ENCODE data around the gene HTRA1.

The HTRA1 gene

DNA sequence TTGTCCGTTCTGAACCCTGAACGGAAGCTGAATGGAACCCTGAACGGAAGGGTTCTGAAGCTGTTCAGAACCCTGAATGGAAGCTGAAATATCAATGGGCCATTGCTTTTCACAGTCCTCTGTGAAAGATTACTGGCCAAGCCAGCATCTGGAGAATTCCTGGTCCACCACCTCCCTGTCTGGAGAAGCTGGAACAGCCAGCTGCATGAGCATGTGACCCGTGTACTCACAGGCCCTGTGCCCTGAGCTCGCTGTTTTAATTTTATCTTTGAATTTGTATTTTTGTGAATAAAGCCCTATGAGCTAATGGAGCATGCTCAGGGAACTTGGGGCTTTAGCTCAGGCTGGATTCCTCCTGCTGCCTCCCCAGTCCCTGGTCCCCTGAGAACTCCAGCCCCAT is 37.2 kb downstream of the HTRA1 start:
- no peaks in the 10 kb centered on the region for H3K36me3 ChIP-seq
- H3K27me3 ChIP-seq (ENCODE audit: insufficient read depth, low read depth, severe bottlenecking), result no peaks in the 10 kb centered on the region
- no peaks in the 10 kb centered on the region for H3K9me3 ChIP-seq (ENCODE audit: severe bottlenecking)
- DNase-seq, result no peak
- TF ChIP-seq, protein P1, sequence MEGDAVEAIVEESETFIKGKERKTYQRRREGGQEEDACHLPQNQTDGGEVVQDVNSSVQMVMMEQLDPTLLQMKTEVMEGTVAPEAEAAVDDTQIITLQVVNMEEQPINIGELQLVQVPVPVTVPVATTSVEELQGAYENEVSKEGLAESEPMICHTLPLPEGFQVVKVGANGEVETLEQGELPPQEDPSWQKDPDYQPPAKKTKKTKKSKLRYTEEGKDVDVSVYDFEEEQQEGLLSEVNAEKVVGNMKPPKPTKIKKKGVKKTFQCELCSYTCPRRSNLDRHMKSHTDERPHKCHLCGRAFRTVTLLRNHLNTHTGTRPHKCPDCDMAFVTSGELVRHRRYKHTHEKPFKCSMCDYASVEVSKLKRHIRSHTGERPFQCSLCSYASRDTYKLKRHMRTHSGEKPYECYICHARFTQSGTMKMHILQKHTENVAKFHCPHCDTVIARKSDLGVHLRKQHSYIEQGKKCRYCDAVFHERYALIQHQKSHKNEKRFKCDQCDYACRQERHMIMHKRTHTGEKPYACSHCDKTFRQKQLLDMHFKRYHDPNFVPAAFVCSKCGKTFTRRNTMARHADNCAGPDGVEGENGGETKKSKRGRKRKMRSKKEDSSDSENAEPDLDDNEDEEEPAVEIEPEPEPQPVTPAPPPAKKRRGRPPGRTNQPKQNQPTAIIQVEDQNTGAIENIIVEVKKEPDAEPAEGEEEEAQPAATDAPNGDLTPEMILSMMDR (IDR thresholded peaks at IDR 0.05; ENCODE audit: low read depth, low read length), result no peak
- no peak overlapping the region for H3K4me3 ChIP-seq (ENCODE audit: low read depth, low read length)
- no peak overlapping the region for H3K27ac ChIP-seq

DNA sequence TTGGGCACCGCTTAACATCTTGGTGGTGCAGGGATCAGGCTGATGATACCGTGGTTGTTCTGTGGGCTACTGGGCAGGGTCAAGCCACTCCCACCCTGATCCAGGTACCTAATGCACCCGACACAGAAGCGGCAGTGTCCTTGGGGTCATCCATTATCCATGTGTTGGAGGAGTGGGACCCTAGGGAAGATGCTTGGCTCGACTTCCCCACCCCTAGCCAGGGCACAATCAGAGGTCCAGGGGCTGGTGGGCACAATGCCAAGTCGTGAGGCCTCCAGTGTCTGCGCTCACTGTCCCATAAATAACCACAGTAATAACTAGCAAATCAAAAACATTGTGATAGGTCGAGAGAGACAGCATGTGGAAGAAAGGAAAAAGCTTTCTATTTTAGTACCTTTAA is 37.7 kb downstream of the HTRA1 start:
- no peak overlapping the region for H3K27ac ChIP-seq
- no peaks in the 10 kb centered on the region for H3K9me3 ChIP-seq (ENCODE audit: severe bottlenecking)
- TF ChIP-seq, protein P1 (IDR thresholded peaks at IDR 0.05; ENCODE audit: low read depth, low read length), result no peak
- H3K27me3 ChIP-seq (ENCODE audit: insufficient read depth, low read depth, severe bottlenecking), result no peaks in the 10 kb centered on the region
- H3K36me3 ChIP-seq, result no peaks in the 10 kb centered on the region
- no peak overlapping the region for H3K4me3 ChIP-seq (ENCODE audit: low read depth, low read length)
- DNase-seq, result no peak

DNA sequence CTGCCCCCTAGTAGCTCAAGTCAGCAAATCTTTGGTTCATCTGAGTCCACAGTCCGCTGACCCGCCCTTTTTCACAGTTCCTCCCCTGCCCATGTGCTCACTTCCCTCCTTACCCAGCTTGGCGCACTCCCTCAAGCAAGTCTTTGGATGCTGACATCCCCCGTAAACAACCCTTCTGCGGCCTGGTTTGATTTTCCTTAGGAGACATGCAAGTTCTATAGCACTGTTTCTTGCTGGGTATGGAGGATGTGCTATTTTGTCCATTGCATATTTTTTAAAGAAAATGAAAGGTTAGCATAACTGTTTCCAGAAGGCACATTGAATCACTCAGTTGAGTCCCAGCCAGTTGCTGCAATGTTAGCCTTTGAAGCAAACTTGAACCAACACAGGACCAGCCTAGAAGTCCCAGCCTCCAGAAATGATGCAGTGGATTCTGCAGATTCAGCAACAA is 38.2 kb downstream of the HTRA1 start:
- Histone ChIP-seq H3K4me3 (ENCODE audit: low read depth, low read length) (no peak overlapping the region), H3K27ac (no peak overlapping the region), H3K36me3 (no peaks in the 10 kb centered on the region), H3K9me3 (ENCODE audit: severe bottlenecking) (no peaks in the 10 kb centered on the region), H3K27me3 (ENCODE audit: insufficient read depth, low read depth, severe bottlenecking) (no peaks in the 10 kb centered on the region)
- DNase-seq, result no peak
- TF ChIP-seq, protein P1 (IDR thresholded peaks at IDR 0.05; ENCODE audit: low read depth, low read length), result no peak

DNA sequence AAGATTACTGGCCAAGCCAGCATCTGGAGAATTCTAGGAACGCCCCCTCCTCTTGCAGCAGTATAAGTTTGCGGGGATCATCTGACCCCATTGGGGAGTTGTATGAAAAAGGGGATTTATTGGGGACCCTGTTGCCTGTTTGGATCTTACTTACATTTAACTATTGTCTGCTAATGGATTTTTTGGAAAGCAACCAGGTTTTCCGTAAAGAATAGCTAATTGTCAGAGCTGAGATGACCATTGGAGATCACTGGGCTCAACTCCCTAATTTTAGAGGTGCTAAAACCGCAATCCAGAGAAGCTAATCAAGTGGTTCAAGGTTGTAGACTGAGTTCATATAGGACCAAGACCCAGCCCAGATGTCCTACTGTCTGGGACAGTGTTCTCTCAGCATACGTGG is 38.8 kb downstream of the HTRA1 start:
- Histone ChIP-seq H3K9me3 (ENCODE audit: severe bottlenecking) (no peaks in the 10 kb centered on the region), H3K4me3 (ENCODE audit: low read depth, low read length) (no peak overlapping the region), H3K27ac (no peak overlapping the region), H3K36me3 (no peaks in the 10 kb centered on the region), H3K27me3 (ENCODE audit: insufficient read depth, low read depth, severe bottlenecking) (no peaks in the 10 kb centered on the region)
- DNase-seq, result no peak
- TF ChIP-seq, protein P1 (IDR thresholded peaks at IDR 0.05; ENCODE audit: low read depth, low read length), result no peak

DNA sequence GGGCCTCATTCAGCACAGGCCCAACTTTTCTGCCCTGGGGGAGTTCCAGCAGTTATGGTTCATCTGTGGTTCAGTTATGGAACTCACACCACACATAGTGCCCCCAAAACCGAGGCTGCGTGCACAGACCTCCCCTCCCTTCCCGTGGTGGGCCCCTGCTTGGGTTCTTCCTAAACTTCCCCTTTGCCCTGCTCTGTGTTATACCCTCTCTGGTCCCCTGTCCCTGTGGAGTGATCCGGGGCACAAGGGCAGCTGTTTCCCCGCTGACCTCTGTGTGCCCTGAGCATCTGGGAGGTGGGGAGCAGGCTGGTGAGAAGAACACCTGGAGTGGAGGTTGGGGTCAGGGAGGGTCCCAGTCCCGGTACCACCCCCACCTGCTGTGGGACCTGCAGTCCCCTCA is 39.4 kb downstream of the HTRA1 start:
- Histone ChIP-seq H3K9me3 (ENCODE audit: severe bottlenecking) (no peaks in the 10 kb centered on the region), H3K27ac (no peak overlapping the region), H3K36me3 (no peaks in the 10 kb centered on the region), H3K4me3 (ENCODE audit: low read depth, low read length) (no peak overlapping the region), H3K27me3 (ENCODE audit: insufficient read depth, low read depth, severe bottlenecking) (no peaks in the 10 kb centered on the region)
- no peak for DNase-seq
- TF ChIP-seq, protein P1 (IDR thresholded peaks at IDR 0.05; ENCODE audit: low read depth, low read length), result no peak

DNA sequence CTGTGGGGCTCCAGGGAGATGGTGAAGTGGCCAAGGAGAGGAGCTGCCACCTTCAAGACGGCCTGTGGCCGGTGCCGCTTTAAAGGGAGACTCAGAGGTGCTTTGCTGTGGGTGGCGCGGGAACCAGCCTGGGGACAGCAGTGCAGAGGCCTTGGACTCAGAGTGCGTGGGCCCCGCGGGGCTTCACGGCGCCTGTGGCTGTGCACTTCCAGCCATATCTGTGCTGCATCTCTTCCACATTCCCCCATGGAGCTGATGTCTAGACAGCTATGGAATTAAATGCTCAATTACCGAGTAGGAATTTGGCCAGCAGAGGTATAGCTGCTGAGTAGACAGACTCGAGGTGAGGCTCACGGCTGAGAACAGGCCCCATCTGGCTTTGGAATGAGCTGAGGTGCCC is 41.7 kb downstream of the HTRA1 start:
- TF ChIP-seq, protein P1 (IDR thresholded peaks at IDR 0.05; ENCODE audit: low read depth, low read length), result no peak
- no peak for DNase-seq
- H3K27ac ChIP-seq, result no peak overlapping the region
- no peaks in the 10 kb centered on the region for H3K9me3 ChIP-seq (ENCODE audit: severe bottlenecking)
- no peaks in the 10 kb centered on the region for H3K36me3 ChIP-seq
- no peak overlapping the region for H3K4me3 ChIP-seq (ENCODE audit: low read depth, low read length)
- no peaks in the 10 kb centered on the region for H3K27me3 ChIP-seq (ENCODE audit: insufficient read depth, low read depth, severe bottlenecking)

Data from WERI-Rb-1 (cell line).